Epithelial cell of esophagus (primary cell): ENCODE measurements around the gene MGRN1.

Experiments used
- DNase-seq: peaks from one replicate; pipeline ENCODE4 v3.0.0; 2010; ENCODE audit warnings: low read depth
- H3K4me3 ChIP-seq: 2 replicates; pipeline ENCODE4 v1.5.1; 2011; ENCODE audit warnings: mild to moderate bottlenecking, low read length, control low read depth
- TF ChIP-seq, protein P1 (sequence below): IDR thresholded peaks from 2 replicates; pipeline ENCODE4 v1.5.1; 2011; ENCODE audit warnings: low read depth, mild to moderate bottlenecking, low read length, control low read depth, inconsistent platforms; ENCODE audit not compliant: insufficient read depth; ENCODE audit errors: missing control alignments

Gene MGRN1

DNA sequence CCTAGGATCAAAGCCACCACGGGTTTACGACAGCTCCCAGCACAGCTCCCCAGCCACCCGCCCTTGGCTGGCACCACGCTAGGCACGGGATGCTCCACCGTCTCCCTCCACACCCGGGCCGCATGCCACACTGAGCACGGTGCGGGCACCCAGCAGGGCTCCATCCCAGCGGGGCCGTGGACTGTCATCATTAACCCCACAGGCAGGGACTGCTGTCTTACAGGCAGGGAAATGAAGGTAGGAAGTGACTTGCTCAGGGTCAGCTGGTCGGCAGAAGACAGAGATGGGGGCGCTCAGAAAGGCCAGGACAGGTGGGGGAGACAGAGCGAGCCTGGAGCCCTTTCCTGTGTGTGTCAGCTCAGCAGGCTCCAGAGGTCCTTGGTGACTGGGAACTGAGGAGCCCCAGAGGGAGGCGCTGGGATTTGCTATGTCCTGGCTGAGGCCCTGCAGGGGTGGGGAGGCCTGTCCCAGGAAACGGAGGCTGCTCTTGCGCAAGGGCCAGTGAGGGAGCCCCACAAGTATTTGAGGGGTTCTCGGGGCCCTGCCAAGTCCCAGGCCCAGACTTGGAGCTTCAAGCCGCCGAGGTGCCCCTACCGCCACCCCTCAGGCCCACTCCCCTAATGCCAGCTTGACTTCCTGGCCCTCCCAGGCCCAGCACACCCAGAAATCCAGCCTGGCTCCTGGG lies 13.1 kb upstream of the MGRN1 start:
- H3K4me3 ChIP-seq: no peak overlapping the region
- peak; percentile 72 for DNase-seq
- TF ChIP-seq, protein P1, sequence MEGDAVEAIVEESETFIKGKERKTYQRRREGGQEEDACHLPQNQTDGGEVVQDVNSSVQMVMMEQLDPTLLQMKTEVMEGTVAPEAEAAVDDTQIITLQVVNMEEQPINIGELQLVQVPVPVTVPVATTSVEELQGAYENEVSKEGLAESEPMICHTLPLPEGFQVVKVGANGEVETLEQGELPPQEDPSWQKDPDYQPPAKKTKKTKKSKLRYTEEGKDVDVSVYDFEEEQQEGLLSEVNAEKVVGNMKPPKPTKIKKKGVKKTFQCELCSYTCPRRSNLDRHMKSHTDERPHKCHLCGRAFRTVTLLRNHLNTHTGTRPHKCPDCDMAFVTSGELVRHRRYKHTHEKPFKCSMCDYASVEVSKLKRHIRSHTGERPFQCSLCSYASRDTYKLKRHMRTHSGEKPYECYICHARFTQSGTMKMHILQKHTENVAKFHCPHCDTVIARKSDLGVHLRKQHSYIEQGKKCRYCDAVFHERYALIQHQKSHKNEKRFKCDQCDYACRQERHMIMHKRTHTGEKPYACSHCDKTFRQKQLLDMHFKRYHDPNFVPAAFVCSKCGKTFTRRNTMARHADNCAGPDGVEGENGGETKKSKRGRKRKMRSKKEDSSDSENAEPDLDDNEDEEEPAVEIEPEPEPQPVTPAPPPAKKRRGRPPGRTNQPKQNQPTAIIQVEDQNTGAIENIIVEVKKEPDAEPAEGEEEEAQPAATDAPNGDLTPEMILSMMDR: no peak

DNA sequence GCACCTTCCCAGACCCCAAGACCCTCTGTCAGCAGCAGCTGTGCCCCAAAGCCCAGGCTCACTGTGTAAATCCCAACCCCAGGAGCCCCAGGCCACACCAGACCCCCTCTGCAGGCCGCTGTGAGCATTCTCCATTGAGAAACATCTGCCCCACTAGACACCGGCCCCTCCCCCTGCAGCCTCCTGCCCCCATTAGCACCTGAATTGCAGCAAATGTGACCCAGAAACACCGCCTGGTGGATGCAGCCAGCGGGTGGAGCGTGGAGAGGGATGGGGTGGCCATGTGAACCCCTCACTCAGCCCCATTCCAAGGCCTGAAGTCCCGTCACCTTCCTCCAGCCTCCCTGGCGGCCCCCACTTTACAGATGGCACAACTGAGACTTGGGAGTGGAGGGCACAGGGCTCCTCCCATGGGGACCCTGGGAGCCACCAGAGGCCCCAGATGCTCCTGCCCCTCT lies 12.1 kb upstream of the MGRN1 start:
- peak overlapping the region; percentile 76 for H3K4me3 ChIP-seq
- TF ChIP-seq, protein P1: no peak
- no peak for DNase-seq

DNA sequence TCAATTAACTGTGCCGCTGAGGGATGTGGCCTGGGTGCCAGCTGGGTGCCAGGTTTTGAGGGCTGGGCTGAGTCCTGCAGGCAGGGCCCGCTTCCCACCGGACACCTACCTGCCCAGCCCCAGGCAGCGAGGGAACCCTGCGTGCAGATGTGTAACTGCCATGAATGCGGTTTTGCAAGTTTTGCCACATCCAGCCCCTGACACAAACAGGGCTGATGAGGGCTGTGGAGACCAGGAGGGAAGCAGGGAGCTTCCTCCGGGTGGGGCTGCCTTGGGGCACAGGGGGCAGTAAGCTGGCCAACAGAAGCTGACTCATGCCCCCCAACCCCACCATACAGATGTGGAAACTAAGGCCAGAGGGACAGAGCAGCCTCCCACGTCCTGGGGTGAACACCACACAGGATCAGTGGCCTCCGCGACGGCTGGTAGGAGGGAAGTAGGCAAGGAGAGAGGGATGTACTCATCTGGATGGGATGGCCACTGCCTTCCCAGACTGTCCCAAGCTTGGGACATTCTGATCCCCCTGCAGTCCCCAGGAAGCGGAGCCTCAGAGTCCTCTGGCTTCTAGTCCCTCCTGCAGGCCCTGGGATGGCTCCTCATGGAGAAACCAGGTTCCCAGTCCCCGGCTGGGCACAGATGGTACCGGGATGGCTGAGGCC lies 11.5 kb upstream of the MGRN1 start:
- peak; percentile 82 for DNase-seq
- H3K4me3 ChIP-seq: peak overlapping the region; percentile 76
- TF ChIP-seq, protein P1: no peak

DNA sequence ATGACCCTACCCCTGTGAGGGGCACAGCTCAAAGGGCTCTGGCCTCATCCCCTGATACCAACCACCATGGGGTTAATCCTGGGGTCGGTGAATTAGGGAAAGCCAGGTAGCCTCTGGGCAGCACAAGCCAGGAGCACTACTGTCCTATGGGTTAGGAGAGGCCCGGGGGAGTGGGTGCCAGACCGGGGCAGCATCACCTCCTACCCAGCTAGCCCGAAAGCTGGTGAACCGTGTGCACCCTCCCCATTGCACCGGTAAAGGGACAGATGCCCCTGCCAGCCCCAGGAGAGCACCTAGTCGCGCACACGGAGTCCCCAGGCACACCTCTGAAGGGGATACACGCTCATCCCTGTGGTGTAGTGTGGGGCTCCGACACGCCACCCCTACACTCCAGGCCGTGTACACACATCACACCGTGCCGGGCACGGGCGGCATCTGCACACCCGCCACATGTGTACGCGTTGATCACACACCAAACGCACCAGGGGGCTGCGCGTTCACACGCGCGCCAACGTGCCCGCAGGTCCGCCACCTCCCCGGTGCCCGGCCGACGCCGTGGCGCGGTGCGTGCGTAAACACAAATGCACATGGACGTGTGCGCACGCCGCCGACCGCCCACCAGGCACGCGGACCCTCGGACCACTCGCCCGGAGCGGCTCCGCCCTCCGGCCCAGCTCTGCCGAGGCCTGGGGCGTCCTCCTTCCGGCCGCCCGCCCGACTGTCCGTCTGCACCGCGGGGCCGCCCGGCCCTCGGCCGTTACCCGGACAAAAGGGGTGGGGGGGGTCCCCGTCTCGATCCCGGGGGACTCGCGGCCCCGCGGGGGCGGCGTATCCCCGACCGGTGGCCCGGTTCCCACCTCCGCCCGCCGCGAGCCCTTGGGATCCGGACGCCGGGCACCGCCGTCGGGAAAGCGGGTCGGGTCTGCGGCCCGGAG lies 10.7 kb upstream of the MGRN1 start:
- peak; percentile 32 for DNase-seq
- H3K4me3 ChIP-seq: peak overlapping the region; percentile 76
- TF ChIP-seq, protein P1: no peak

GRCh38 chr16:4614571-4615383 lies 9.8 kb upstream of the MGRN1 start, which contains the start of gene UBALD1:
Gene UBALD1 (minus strand): TSS chr16:4614888. CDS start chr16:4614797, 91 bp downstream.
- peak within 1 kb of the TSS; percentile 76 for H3K4me3 ChIP-seq
- DNase-seq: peak; percentile 93
- TF ChIP-seq, protein P1: no peak

DNA sequence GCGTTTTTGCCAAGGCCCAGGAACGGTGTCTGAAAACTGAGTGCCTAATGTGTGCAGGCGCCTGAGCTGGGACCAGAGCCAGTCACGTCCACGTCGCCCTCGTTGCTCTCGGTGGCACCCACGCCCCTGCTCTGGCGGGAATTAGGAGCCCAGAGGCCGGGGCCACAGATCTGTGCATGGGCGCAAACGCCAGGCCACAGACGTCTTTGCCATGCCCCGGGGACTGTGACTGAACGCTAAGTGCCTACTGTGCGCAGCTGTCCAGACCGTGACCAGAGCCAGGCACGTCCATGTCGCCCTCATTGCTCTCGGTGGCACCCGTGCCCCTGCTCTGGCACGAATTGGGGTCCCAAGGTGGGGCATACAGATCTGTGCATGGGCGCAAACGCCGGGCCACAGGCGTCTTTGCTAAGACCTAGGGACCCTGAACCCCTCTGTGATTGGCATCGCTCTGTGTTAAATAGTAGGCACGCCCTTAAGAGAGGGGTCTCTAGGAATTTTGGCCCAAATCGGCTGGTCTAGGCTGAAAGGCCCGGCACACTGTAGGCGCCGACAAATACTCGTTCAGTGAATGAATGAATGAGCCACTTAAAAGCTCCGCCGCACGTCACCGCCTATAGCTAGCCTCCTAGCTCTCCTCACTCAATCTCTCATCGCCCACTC lies 9.1 kb upstream of the MGRN1 start:
- peak overlapping the region; percentile 41 for H3K4me3 ChIP-seq
- TF ChIP-seq, protein P1: no peak
- no peak for DNase-seq
